Measurements from ENCODE around the gene ME3. TPM values are rescaled to one million over a fixed set of nuclear protein-coding genes. Genes with fewer than 3 reads are reported as not detected.
"Not testable (repeated sequence)": the region's sequence is repeated elsewhere in the genome, so short reads cannot be mapped to it uniquely, and the experiment has no call there.

Gene ME3
- total RNA-seq, 2 donors from 2014 or later, result 19.7 to 24.2 TPM

GRCh38 chr11:86629045-86629706 lies 43.2 kb downstream of the ME3 start:
- ATAC-seq (peak; percentile 54 to 66), DNase-seq (no peak)
- intact Hi-C loops (cut with DNase I), result no loop called here

- ATAC-seq (peak; percentile 76 to 78), DNase-seq (peak; percentile 39)
- intact Hi-C loops (cut with DNase I), result no loop called here
Measured at GRCh38 chr11:86627776-86628455, 44.5 kb downstream of the ME3 start.

GRCh38 chr11:86625981-86626380 lies 46.4 kb downstream of the ME3 start:
- no peak for ATAC-seq
- intact Hi-C loops (cut with DNase I), result no loop called here
- DNase-seq, result no peak

GRCh38 chr11:86625544-86625943 lies 46.9 kb downstream of the ME3 start:
- intact Hi-C loops (cut with DNase I), result no loop called here
- DNase-seq, result no peak
- ATAC-seq, result no peak

GRCh38 chr11:86624366-86624765 lies 48.0 kb downstream of the ME3 start:
- no peak for DNase-seq
- ATAC-seq, result no peak
- intact Hi-C loops (cut with DNase I), result no loop called here

- ATAC-seq (no peak), DNase-seq (no peak)
- intact Hi-C loops (cut with DNase I), result no loop called here
Measured at GRCh38 chr11:86623736-86624135, 48.7 kb downstream of the ME3 start.

GRCh38 chr11:86623041-86623621 lies 49.3 kb downstream of the ME3 start:
- intact Hi-C loops (cut with DNase I), result no loop called here
- no peak for DNase-seq
- peak in 1 of 2 donors; percentile 33 for ATAC-seq

GRCh38 chr11:86621854-86622253 lies 50.6 kb downstream of the ME3 start:
- ATAC-seq, result no peak
- intact Hi-C loops (cut with DNase I), result no loop called here
- no peak for DNase-seq

- ATAC-seq (peak; percentile 36 to 59), DNase-seq (no peak)
- intact Hi-C loops (cut with DNase I), result no loop called here
Measured at GRCh38 chr11:86620891-86621521, 51.4 kb downstream of the ME3 start.

- intact Hi-C loops (cut with DNase I); DNase-seq; ATAC-seq: not testable (repeated sequence)
Measured at GRCh38 chr11:86619428-86619827, 53.0 kb downstream of the ME3 start.

GRCh38 chr11:86617502-86617901 lies 54.9 kb downstream of the ME3 start:
- DNase-seq, result no peak
- intact Hi-C loops (cut with DNase I), result no loop called here

GRCh38 chr11:86615487-86615886 lies 56.9 kb downstream of the ME3 start:
- intact Hi-C loops (cut with DNase I), result no loop called here
- ATAC-seq, result no peak
- DNase-seq, result no peak

More at GRCh38 chr11:86617502-86617901, 54.9 kb downstream of the ME3 start:
- ATAC-seq, result no peak

GRCh38 chr11:86610559-86611341 lies 61.7 kb downstream of the ME3 start:
- ATAC-seq (peak in 1 of 2 donors; percentile 58), DNase-seq (no peak)
- intact Hi-C loops (cut with DNase I), result no loop called here

- intact Hi-C loops (cut with DNase I), result loop anchor here (2.0 to 5.0 kb wide), 6 partner anchors 146 to 209 kb away; partner anchors contain the start of gene PRSS23 (in 1 of the 2)
- peak; percentile 69 for DNase-seq
- ATAC-seq, result peak; percentile 82 to 86
Measured at GRCh38 chr11:86608251-86608799, 64.1 kb downstream of the ME3 start.

GRCh38 chr11:86606836-86607481 lies 65.5 kb downstream of the ME3 start:
- intact Hi-C loops (cut with DNase I), result loop anchor here (5.0 kb wide), 5 partner anchors 145 to 210 kb away; partner anchors contain the start of gene PRSS23 (in 1 of the 2)
- no peak for DNase-seq
- no peak for ATAC-seq

GRCh38 chr11:86606270-86606835 lies 66.1 kb downstream of the ME3 start:
- DNase-seq, result no peak
- peak in 1 of 2 donors; percentile 10 for ATAC-seq
- intact Hi-C loops (cut with DNase I), result loop anchor here (5.0 kb wide), 5 partner anchors 144 to 211 kb away; partner anchors contain the start of gene PRSS23 (in 1 of the 2)

GRCh38 chr11:86596861-86597586 lies 75.4 kb downstream of the ME3 start:
- peak; percentile 47 for DNase-seq
- ATAC-seq, result peak; percentile 68 to 79
- intact Hi-C loops (cut with DNase I), result no loop called here
